Measurements from ENCODE around the gene DPH6. TPM values are rescaled to one million over a fixed set of nuclear protein-coding genes. Genes with fewer than 3 reads are reported as not detected.

The DPH6 gene
- total RNA-seq, 4 donors from 2014 or later: 20.9 to 37.8 (median 26.7) TPM

DNA sequence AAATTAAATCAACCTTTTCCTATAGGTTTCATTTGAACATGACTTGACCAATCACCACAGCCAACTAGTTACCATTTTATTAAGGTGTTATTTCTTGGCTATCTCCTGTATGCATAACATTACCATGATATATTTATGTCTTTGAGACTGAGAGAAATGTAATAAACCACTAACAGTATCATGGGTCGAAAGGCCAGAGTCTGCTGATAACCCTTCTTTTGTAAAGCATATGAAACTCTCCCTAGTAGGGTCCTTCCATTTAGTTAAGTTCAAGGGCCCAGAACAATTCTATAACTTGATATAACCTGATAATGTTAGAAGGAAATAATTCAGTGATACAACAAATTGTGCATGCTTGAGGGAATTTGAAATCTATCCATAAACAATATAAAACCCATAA, 14.3 kb upstream of the DPH6 start:
- no peaks in the 10 kb centered on the region for H3K9me3 ChIP-seq
- no peak overlapping the region for H3K4me3 ChIP-seq
- H3K27me3 ChIP-seq: no peaks in the 10 kb centered on the region
- 89 to 92% methylated on average over 1 of the region's 1 CpG for WGBS, 2 donors
- H3K27ac ChIP-seq: no peak overlapping the region
- no peaks in the 10 kb centered on the region for H3K4me1 ChIP-seq
- no peak for DNase-seq (ENCODE audit: low spot score in 2 of 2)
- TF ChIP-seq CTCF (IDR thresholded peaks at IDR 0.05): no peak
- no peak for TF ChIP-seq EP300 (IDR thresholded peaks at IDR 0.05)
- TF ChIP-seq POLR2A (IDR thresholded peaks at IDR 0.05): no peak
- no peaks in the 10 kb centered on the region for H3K36me3 ChIP-seq

DNA sequence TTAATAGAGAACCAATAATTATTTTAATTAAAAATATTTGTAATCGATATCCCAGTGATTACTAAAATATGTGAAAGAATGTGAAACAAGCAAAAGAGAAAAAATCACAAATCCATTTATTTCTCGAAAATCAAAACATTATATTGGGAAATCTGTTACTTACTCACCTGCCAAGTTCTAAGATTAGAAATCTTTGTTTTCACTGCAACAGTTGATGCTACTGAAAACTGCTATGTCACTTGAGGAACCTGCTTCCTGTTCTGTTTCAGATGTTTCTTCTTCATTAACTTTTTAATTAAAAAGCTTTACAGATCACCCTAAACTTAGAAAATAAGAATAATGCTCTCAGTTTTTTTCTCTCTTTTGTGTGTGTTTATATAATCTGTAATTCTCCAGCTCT, 13.7 kb upstream of the DPH6 start:
- no peak for DNase-seq (ENCODE audit: low spot score in 2 of 2)
- no peak for TF ChIP-seq CTCF (IDR thresholded peaks at IDR 0.05)
- no peak for TF ChIP-seq EP300 (IDR thresholded peaks at IDR 0.05)
- TF ChIP-seq POLR2A (IDR thresholded peaks at IDR 0.05): no peak
- Histone ChIP-seq H3K9me3 (no peaks in the 10 kb centered on the region), H3K36me3 (no peaks in the 10 kb centered on the region), H3K4me1 (no peaks in the 10 kb centered on the region), H3K27me3 (no peaks in the 10 kb centered on the region), H3K27ac (peak overlapping the region in 1 of 4 donors; percentile 27), H3K4me3 (no peak overlapping the region)
- 83 to 88% methylated on average over 2 of the region's 2 CpGs for WGBS, 2 donors

- DNase-seq (ENCODE audit: low spot score in 2 of 2): no peak
- TF ChIP-seq CTCF (IDR thresholded peaks at IDR 0.05): no peak
- TF ChIP-seq POLR2A (IDR thresholded peaks at IDR 0.05): no peak
- TF ChIP-seq EP300 (IDR thresholded peaks at IDR 0.05): no peak
- H3K36me3 ChIP-seq: no peaks in the 10 kb centered on the region
- no peaks in the 10 kb centered on the region for H3K4me1 ChIP-seq
- H3K4me3 ChIP-seq: no peak overlapping the region
- no peaks in the 10 kb centered on the region for H3K9me3 ChIP-seq
- no peak overlapping the region for H3K27ac ChIP-seq
- H3K27me3 ChIP-seq: no peaks in the 10 kb centered on the region
- 92 to 93% methylated on average over 4 of the region's 4 CpGs for WGBS, 2 donors
Measured at GRCh38 chr15:35557544-35557943, 11.6 kb upstream of the DPH6 start.

GRCh38 chr15:35557012-35557411, 11.0 kb upstream of the DPH6 start:
- H3K27ac ChIP-seq: no peak overlapping the region
- H3K9me3 ChIP-seq: no peaks in the 10 kb centered on the region
- TF ChIP-seq CTCF (IDR thresholded peaks at IDR 0.05) (no peak), EP300 (IDR thresholded peaks at IDR 0.05) (no peak), POLR2A (IDR thresholded peaks at IDR 0.05) (no peak)
- no peaks in the 10 kb centered on the region for H3K4me1 ChIP-seq
- no peak for DNase-seq (ENCODE audit: low spot score in 2 of 2)
- 92% methylated on average over 4 of the region's 4 CpGs for WGBS, 2 donors
- H3K36me3 ChIP-seq: no peaks in the 10 kb centered on the region
- H3K4me3 ChIP-seq: no peak overlapping the region
- H3K27me3 ChIP-seq: no peaks in the 10 kb centered on the region

DNA sequence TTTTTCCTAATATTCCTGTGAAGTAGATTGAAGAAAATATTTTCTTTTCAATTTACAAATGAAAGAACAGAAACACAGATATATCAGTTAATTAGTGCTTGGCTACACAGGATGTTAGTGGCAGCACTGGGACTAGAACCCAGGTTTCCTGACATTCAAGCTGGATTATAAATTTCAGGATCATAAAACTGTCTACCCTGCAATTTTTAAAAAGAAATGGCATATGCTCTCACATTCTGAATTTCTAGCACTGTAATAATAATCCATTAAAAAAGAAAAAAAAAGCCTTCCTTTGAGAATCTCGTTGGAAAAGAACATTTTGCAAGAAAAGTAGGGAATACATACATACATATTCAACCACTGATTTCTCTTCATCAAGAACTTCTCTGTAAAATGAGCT, 9.3 kb upstream of the DPH6 start:
- Histone ChIP-seq H3K4me3 (no peak overlapping the region), H3K27me3 (no peaks in the 10 kb centered on the region), H3K36me3 (no peaks in the 10 kb centered on the region), H3K9me3 (no peaks in the 10 kb centered on the region), H3K27ac (no peak overlapping the region), H3K4me1 (no peaks in the 10 kb centered on the region)
- no peak for DNase-seq (ENCODE audit: low spot score in 2 of 2)
- no peak for TF ChIP-seq EP300 (IDR thresholded peaks at IDR 0.05)
- TF ChIP-seq POLR2A (IDR thresholded peaks at IDR 0.05): no peak
- TF ChIP-seq CTCF (IDR thresholded peaks at IDR 0.05): no peak
- WGBS, 2 donors: 64 to 65% methylated on average over 1 of the region's 1 CpG
